HuH-7.5 (cell line): ENCODE data around the gene SFTPA2.
"Not testable (repeated sequence)": the region's sequence is repeated elsewhere in the genome, so short reads cannot be mapped to it uniquely, and the experiment has no call there.

Experiments
- DNase-seq: peaks from one replicate; pipeline ENCODE4 v3.0.0; 2011; ENCODE audit warnings: low spot score

The SFTPA2 gene

DNA sequence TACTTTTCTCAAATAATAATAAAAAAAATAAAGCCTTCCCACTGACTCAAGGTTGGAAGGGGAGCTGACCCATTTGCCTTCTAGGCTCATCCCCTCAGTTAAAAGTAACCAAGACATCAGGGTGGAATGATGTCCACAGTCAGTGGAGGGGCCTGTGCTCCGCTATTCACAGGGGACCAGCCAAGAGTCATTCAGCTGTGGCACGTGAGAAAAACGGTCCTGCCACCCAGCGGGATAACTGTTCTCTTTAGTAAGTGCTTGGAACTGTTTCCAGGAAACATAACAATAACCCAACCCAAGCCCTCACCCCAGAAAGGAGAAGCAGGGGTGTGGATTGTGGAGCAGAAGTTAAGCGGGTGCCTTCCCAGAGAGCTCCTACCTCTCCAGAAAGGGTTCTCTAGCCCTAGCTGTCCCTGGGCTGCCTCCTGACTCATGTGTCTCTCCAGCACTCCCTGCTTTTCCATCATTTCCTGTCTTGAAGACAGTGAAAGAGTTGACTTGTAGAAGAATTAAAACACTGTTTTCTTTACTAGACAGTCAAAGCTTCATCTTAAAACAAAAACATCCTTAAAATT lies 50.2 kb downstream of the SFTPA2 start:
- not testable (repeated sequence) for DNase-seq

DNA sequence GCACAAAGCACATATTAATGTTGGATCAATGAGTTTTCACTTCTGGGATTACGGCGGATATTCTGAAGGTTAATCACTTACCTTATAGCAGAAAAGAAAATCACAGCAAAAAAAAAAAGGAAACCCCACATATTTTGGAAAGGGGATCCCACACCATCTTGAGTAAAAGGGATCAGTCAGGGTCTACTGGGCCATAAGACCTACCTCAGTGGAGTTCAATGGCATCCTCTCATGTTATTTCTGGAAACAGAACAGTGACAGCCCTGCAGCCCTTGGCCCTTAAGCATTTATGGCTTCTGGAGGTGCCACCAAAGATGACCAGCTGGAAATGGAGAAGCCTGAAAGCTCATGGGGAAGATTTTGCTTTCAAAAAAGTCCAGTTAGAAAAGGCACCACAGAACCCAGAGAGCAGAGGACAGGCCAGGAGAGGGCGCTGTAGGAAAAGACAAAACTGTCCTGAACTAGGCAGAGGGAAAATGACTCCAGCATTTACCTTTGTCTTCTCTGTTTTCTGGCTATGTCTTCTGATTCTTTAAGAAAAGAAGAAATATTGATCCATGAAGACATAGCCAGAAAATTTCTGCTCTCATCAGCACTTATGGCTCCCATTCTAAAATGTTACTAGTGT lies 50.8 kb downstream of the SFTPA2 start:
- DNase-seq = not testable (repeated sequence)

DNA sequence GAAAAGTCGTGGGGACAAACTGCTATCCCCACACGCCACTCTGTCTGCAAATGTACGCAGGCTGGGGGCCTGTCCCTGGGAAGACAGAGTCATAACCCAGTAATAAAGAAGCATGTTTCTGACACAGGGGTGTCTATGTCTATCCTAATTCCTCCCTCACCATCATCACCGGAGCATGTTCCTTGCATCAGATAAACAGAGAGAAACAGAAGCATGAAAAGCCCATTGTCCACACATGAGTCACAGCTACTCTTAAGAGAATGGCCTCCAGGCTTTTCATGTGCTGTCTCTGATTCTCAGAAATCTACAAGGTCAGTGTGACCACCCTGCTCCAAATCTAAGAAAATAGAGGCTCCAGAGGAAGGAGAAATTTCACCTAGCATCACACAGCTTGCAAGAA lies 52.0 kb downstream of the SFTPA2 start:
- DNase-seq = not testable (repeated sequence)

DNA sequence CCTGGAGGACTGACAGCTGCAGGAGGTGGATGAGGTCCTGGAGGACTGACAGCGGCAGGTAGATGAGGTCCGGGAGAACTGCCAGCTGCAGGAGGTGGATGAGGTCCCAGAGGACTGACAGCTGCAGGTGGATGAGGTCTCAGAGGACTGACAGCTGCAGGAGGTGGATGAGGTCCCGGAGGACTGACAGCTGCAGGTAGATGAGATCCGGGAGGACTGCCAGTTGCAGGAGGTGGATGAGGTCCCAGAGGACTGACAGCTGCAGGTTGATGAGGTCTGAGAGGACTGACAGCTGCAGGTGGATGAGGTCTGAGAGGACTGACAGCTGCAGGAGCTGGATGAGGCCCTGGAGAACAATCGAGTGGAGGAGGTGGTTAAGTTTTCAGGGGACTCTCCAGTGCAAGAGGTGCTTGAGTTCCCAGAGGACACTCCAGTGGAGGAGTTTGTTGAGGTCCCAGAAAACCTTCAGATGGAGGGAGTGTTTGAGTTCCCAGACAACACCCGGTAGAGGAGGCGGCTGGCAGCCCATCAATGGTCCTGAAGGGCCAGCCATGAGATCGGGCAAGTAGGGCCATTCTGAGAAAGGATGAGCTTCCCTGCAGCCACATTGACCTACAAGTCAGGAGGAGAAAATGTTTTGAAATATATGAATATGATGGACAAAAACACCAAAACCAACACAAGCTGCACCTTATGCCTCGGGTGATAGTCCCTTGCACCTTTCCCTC lies 52.6 kb downstream of the SFTPA2 start:
- no peak for DNase-seq
